Sigmoid colon (tissue), 7 donors: Measurements from ENCODE around the gene COPB1. TPM values are rescaled to one million over a fixed set of nuclear protein-coding genes. Genes with fewer than 3 reads are reported as not detected.
A peak's percentile ranks its signal among the peaks of the same experiment; 100 is the strongest.

ENCODE experiments used
- DNase-seq: peaks from one replicate; pipeline ENCODE4 v3.0.0-alpha.2; 2019
- H3K27ac ChIP-seq, 4 donors: fragments of 200-600 bp; sonication (generic); one replicate each; pipeline ENCODE4 v1.5.1; 2016 to 2019; ENCODE audit warnings: mild to moderate bottlenecking in 1 of 4
- H3K27me3 ChIP-seq, 3 donors: fragments of 200-600 bp; sonication (generic); one replicate each; pipeline ENCODE4 v1.5.1; 2019; ENCODE audit warnings: mild to moderate bottlenecking in 1 of 3
- H3K36me3 ChIP-seq, 4 donors: fragments of 200-600 bp; sonication (generic); one replicate each; pipeline ENCODE4 v1.5.1; 2016 to 2019
- H3K4me1 ChIP-seq, 4 donors: fragments of 200-600 bp; sonication (generic); one replicate each; pipeline ENCODE4 v1.5.1; 2017 to 2019
- H3K4me3 ChIP-seq, 4 donors: fragments of 200-600 bp; sonication (generic); one replicate each; pipeline ENCODE4 v1.5.1; 2017 to 2019; ENCODE audit warnings: mild to moderate bottlenecking in 2 of 4, moderate library complexity in 1 of 4
- H3K9me3 ChIP-seq, 4 donors: fragments of 200-600 bp in 3 of 4; sonication (generic) in 3 of 4; one replicate each; pipeline versions ENCODE4 v1.5.1 to v1.6.1; 2013 to 2019
- EP300 ChIP-seq, 4 donors: sonication (generic); formaldehyde crosslinking; IDR thresholded peaks; one replicate each; pipeline ENCODE4 v1.6.1; 2017; ENCODE audit warnings: antibody characterized with exemption in 4 of 4
- POLR2A ChIP-seq, 2 donors: fragments of 450-650 bp; IDR thresholded peaks; one replicate each; pipeline ENCODE4 v1.6.1; 2016; ENCODE audit warnings: antibody characterized with exemption in 2 of 2, mild to moderate bottlenecking in 2 of 2, moderate library complexity in 2 of 2
- POLR2AphosphoS5 ChIP-seq, 4 donors: sonication (generic); formaldehyde crosslinking; IDR thresholded peaks; one replicate each; pipeline ENCODE4 v1.6.1; 2017; ENCODE audit warnings: antibody characterized with exemption in 4 of 4
- WGBS, 2 donors: extraction: QIAGEN DNeasy Blood & Tissue Kit; methylation state at CpG; one replicate each; pipeline ENCODE4 v1.1.7; 2013; 5-methylcytosine and 5-hydroxymethylcytosine counted together
- intact Hi-C: fragments of 100-400 bp; cut with DNase I; formaldehyde crosslinking; loops from one replicate; pipeline ENCODE4 v1.15.1; 2023
- polyA plus RNA-seq, 3 donors: library from polyadenylated mRNA; stranded (reverse); fragments of 200-250 nt; gene quantifications; one replicate each; pipeline ENCODE4 v1.2.3, GENCODE V29; 2013
- total RNA-seq, 4 donors: library from RNA; depleted of rRNA; stranded (reverse); fragments of >200 nt; gene quantifications; one replicate each; pipeline ENCODE4 v1.1.0, GENCODE V29; 2016
- TF ChIP-seq, protein P1 (sequence below), 4 experiments: fragments of 450-650 bp in 3 of 4; fragments of 200-600 bp in 1 of 4; IDR thresholded peaks; one replicate each; pipeline ENCODE4 v1.5.1; 2016 to 2019; ENCODE audit warnings: antibody characterized with exemption in 4 of 4, mild to moderate bottlenecking in 3 of 4, moderate library complexity in 2 of 4
- donor health status: healthy with polysubstance abuse.
- donor health status: Bipolar disorder and iron deficiency.
- donor health status: healthy.

Gene COPB1
- total and polyA plus RNA-seq, 7 donors = 54.6 to 103 (median 70.2) TPM

DNA sequence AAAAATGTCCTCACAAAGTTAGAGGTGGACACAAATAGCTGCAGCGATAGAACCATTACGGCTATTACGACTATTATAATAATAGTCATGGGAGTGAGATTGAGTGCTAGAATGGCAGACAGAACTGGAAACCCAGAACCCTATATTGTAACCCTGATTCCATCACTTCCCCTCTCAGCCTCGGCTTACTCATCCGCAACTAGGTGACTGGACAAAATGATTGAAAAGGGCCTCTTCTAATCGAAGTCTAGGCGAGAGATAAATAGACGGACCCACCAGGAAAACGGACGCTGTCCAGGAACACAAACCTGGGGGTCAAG is 19.9 kb upstream of the COPB1 start:
- Histone ChIP-seq H3K36me3 (peaks cover 0 to 39% (median 13%) of the 10 kb centered on the region in 4 donors), H3K27ac (peak overlapping the region; percentile 87 to 90 (median 88)), H3K4me3 (peak overlapping the region; percentile 74 to 87 (median 79)), H3K27me3 (no peaks in the 10 kb centered on the region), H3K4me1 (peaks cover 0 to 23% (median 19%) of the 10 kb centered on the region in 4 donors), H3K9me3 (no peaks in the 10 kb centered on the region)
- DNase-seq = no peak
- 0 to 1% methylated on average over 10 of the region's 10 CpGs for WGBS, 2 donors
- TF ChIP-seq POLR2A (IDR thresholded peaks at IDR 0.05) (no peak), EP300 (IDR thresholded peaks at IDR 0.05) (no peak), POLR2AphosphoS5 (IDR thresholded peaks at IDR 0.05) (no peak)
- TF ChIP-seq, protein P1, sequence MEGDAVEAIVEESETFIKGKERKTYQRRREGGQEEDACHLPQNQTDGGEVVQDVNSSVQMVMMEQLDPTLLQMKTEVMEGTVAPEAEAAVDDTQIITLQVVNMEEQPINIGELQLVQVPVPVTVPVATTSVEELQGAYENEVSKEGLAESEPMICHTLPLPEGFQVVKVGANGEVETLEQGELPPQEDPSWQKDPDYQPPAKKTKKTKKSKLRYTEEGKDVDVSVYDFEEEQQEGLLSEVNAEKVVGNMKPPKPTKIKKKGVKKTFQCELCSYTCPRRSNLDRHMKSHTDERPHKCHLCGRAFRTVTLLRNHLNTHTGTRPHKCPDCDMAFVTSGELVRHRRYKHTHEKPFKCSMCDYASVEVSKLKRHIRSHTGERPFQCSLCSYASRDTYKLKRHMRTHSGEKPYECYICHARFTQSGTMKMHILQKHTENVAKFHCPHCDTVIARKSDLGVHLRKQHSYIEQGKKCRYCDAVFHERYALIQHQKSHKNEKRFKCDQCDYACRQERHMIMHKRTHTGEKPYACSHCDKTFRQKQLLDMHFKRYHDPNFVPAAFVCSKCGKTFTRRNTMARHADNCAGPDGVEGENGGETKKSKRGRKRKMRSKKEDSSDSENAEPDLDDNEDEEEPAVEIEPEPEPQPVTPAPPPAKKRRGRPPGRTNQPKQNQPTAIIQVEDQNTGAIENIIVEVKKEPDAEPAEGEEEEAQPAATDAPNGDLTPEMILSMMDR (IDR thresholded peaks at IDR 0.05) = no peak
- intact Hi-C loops = loop anchor here (5.0 kb wide), 1 partner anchor 558 kb away; no protein-coding TSS in a partner anchor

DNA sequence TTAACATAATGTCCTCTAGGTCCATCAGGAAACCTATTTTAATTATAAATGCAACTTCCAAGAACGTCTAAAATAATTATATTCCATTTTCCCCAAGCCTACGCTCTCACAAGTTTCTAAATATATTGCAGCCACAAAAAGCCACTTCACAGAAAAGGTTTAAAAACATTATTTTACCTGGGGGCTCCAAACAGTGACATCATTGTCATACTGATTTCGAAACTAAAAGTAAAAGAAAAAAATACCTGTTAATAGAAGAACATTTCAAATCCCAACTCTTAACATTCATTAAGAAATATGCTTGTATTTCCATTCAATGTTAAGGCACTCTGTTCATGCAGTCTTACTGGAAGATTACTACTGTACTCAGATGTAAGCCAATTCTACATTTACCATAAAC is 19.2 kb upstream of the COPB1 start:
- intact Hi-C loops = loop anchor here (5.0 kb wide), 1 partner anchor 558 kb away; no protein-coding TSS in a partner anchor
- DNase-seq = no peak
- TF ChIP-seq POLR2AphosphoS5 (IDR thresholded peaks at IDR 0.05) (no peak), EP300 (IDR thresholded peaks at IDR 0.05) (no peak), POLR2A (IDR thresholded peaks at IDR 0.05) (no peak)
- TF ChIP-seq, protein P1 (IDR thresholded peaks at IDR 0.05) = no peak
- WGBS, 2 donors = 70 to 75% methylated on average over 3 of the region's 3 CpGs
- H3K27me3 ChIP-seq = no peaks in the 10 kb centered on the region
- H3K9me3 ChIP-seq = no peaks in the 10 kb centered on the region
- H3K4me1 ChIP-seq = peaks cover 0 to 23% (median 19%) of the 10 kb centered on the region in 4 donors
- peaks cover 0 to 46% (median 17%) of the 10 kb centered on the region in 4 donors for H3K36me3 ChIP-seq
- peak overlapping the region in 3 of 4 donors; percentile 74 to 87 (median 79) for H3K4me3 ChIP-seq
- peak overlapping the region in 2 of 4 donors; percentile 87 to 90 for H3K27ac ChIP-seq

DNA sequence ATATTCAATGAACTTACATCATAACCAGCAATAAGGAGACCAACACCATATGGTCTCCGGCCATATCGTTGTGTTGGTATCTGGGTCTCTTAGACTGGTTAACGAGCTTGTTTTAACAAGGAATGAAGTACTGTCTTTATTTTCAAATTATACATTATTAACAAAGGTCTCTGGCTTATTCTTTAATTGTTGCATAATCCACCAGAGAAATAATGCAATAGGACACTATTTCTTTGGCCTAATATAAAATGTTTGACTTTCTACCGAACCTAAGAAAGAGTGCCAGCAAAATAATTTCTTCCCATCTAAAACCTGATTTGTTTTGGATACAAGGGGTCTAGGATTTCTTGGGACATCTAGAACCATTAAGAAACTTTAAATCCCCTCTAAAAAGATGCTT is 14.2 kb upstream of the COPB1 start:
- no peak overlapping the region for H3K27ac ChIP-seq
- TF ChIP-seq EP300 (IDR thresholded peaks at IDR 0.05) = no peak
- TF ChIP-seq POLR2A (IDR thresholded peaks at IDR 0.05) = no peak
- TF ChIP-seq, protein P1 (IDR thresholded peaks at IDR 0.05) = no peak
- TF ChIP-seq POLR2AphosphoS5 (IDR thresholded peaks at IDR 0.05) = no peak
- H3K4me3 ChIP-seq = no peak overlapping the region
- WGBS, 2 donors = 97 to 98% methylated on average over 4 of the region's 4 CpGs
- peaks cover 20 to 95% (median 44%) of the 10 kb centered on the region in 4 donors for H3K36me3 ChIP-seq
- DNase-seq = no peak
- intact Hi-C loops = loop anchor here (5.0 kb wide), 1 partner anchor 41 kb away; no protein-coding TSS in a partner anchor
- no peaks in the 10 kb centered on the region for H3K27me3 ChIP-seq
- no peaks in the 10 kb centered on the region for H3K9me3 ChIP-seq
- peaks cover 0 to 12% (median 9%) of the 10 kb centered on the region in 4 donors for H3K4me1 ChIP-seq

DNA sequence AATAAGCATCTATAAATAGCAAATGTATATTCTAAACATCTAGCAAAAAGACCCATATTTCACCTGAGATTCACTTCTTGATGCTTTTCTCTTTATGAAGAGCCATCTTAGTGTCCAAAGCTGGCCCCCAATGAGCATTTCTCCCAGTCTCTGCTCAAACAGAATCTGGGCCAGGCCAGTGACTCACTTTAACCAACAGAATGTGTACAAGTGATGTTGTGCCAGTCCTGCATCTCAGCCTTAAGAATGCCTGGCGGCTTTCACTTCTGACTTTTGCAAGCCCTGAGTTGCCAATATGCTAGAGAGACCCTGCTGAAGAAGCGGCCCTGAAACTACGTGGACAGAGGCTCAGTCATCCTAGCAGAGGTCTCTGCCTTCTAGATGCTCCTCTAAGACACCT is 6.9 kb upstream of the COPB1 start:
- DNase-seq = no peak
- intact Hi-C loops = no loop called here
- Histone ChIP-seq H3K27me3 (no peaks in the 10 kb centered on the region), H3K36me3 (peaks cover 19 to 77% (median 46%) of the 10 kb centered on the region in 4 donors), H3K4me3 (no peak overlapping the region), H3K4me1 (no peaks in the 10 kb centered on the region), H3K9me3 (no peaks in the 10 kb centered on the region), H3K27ac (no peak overlapping the region)
- TF ChIP-seq, protein P1 (IDR thresholded peaks at IDR 0.05) = no peak
- TF ChIP-seq POLR2A (IDR thresholded peaks at IDR 0.05) = no peak
- TF ChIP-seq EP300 (IDR thresholded peaks at IDR 0.05) = no peak
- no peak for TF ChIP-seq POLR2AphosphoS5 (IDR thresholded peaks at IDR 0.05)
- WGBS, 2 donors = 96% methylated on average over 3 of the region's 3 CpGs

DNA sequence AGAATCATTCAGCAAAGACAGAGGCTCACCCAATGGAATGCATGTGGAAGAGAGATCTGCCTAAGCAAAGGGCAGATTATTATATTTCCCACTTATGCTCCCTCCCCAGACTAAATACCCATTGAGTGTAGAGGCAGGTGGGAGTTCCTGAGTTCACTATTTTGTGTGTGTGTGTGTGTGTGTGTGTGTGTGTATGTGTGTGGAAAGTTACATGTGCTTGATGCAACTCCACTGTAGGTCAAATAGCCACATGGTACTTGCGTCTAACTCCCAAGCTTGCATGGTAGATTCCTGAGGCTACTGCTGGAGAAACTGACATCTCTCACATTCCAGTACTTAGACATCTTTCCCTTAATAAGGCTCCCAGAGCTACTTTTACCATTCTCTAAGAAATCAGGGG is 3.4 kb upstream of the COPB1 start:
- TF ChIP-seq POLR2A (IDR thresholded peaks at IDR 0.05) (no peak), POLR2AphosphoS5 (IDR thresholded peaks at IDR 0.05) (no peak), EP300 (IDR thresholded peaks at IDR 0.05) (no peak)
- TF ChIP-seq, protein P1 (IDR thresholded peaks at IDR 0.05) = no peak
- H3K27me3 ChIP-seq = no peaks in the 10 kb centered on the region
- peaks cover 0 to 17% (median 12%) of the 10 kb centered on the region in 4 donors for H3K4me1 ChIP-seq
- intact Hi-C loops = no loop called here
- H3K36me3 ChIP-seq = peaks cover 13 to 45% (median 33%) of the 10 kb centered on the region in 4 donors
- H3K9me3 ChIP-seq = no peaks in the 10 kb centered on the region
- 93 to 94% methylated on average over 1 of the region's 1 CpG for WGBS, 2 donors
- no peak overlapping the region for H3K27ac ChIP-seq
- no peak for DNase-seq
- no peak overlapping the region for H3K4me3 ChIP-seq
